IMR-90 (cell line): ENCODE results near the gene ICAM4. TPM values are rescaled to one million over a fixed set of nuclear protein-coding genes. Genes with fewer than 3 reads are reported as not detected.

Experiments used
- ATAC-seq: fragments of 200-7000 bp; cut with Tn5 transposase; 2 replicates; pipeline ENCODE4 v1.9.1; 2020; ENCODE audit warnings: low read depth, mild to moderate bottlenecking, moderate library complexity
- BruUV-seq: library from RNA; stranded (reverse); fragments of 400-500 nt; replicated peaks from 2 replicates; lab custom pipeline; 2021; lab: Mats Ljungman, UMichigan
- CTCF ChIA-PET: fragments of 300-600 bp; formaldehyde crosslinking; extraction: SDS; loops from one replicate; lab custom pipeline; 2021; ENCODE audit warnings: antibody characterized with exemption; lab: Yijun Ruan, JAX
- POLR2A ChIA-PET: fragments of 300-600 bp; sonication (Branson Sonifier 250); formaldehyde crosslinking; loops from one replicate; lab custom pipeline; 2022; ENCODE audit warnings: antibody characterized with exemption; ENCODE audit not compliant: unreplicated experiment; lab: Charles Lee
- DNase-seq: peaks from one replicate; pipeline ENCODE4 v3.0.0; 2013
- H2AFZ ChIP-seq: replicated peaks from 2 replicates; pipeline ENCODE3; 2013; ENCODE audit warnings: low read length, mild to moderate bottlenecking; ENCODE audit not compliant: poor library complexity
- H2AK5ac ChIP-seq: 2 replicates; pipeline ENCODE4 v1.6.1; 2013; ENCODE audit warnings: low read depth, low read length, inconsistent platforms
- H2AK9ac ChIP-seq: replicated peaks from 2 replicates; pipeline ENCODE3; 2013; ENCODE audit warnings: mild to moderate bottlenecking, low read depth, low read length, moderate library complexity; ENCODE audit not compliant: poor library complexity
- H2BK120ac ChIP-seq: 2 replicates; pipeline ENCODE4 v1.6.1; 2013; ENCODE audit warnings: low read depth, low read length, inconsistent platforms
- H2BK15ac ChIP-seq: 3 replicates; pipeline ENCODE4 v1.6.1; 2013; ENCODE audit warnings: low read depth, low read length, inconsistent platforms
- H2BK20ac ChIP-seq: 2 replicates; pipeline ENCODE4 v1.6.1; 2013; ENCODE audit warnings: low read depth, mild to moderate bottlenecking, inconsistent platforms, low read length, moderate library complexity
- H2BK5ac ChIP-seq: 2 replicates; pipeline ENCODE4 v1.6.1; 2013; ENCODE audit warnings: mild to moderate bottlenecking, low read depth, low read length, inconsistent platforms; ENCODE audit not compliant: poor library complexity, severe bottlenecking
- H3K14ac ChIP-seq: replicated peaks from 2 replicates; pipeline ENCODE4 v1.6.1; 2013; ENCODE audit warnings: low read depth, low read length, inconsistent platforms
- H3K18ac ChIP-seq: 2 replicates; pipeline ENCODE4 v1.6.1; 2013; ENCODE audit warnings: low read depth, low read length, control low read depth
- H3K23ac ChIP-seq: 2 replicates; pipeline ENCODE4 v1.6.1; 2013; ENCODE audit warnings: low read depth, low read length, inconsistent platforms
- H3K27ac ChIP-seq: 2 replicates; pipeline ENCODE4 v1.5.1; 2013; ENCODE audit warnings: mild to moderate bottlenecking, control low read depth, low read length; ENCODE audit not compliant: insufficient read depth
- H3K27me3 ChIP-seq: 2 replicates; pipeline ENCODE4 v1.6.1; 2013; ENCODE audit warnings: low read length; ENCODE audit not compliant: control insufficient read depth, insufficient read depth
- H3K36me3 ChIP-seq: 2 replicates; pipeline ENCODE4 v1.6.1; 2013; ENCODE audit warnings: low read length, mixed read lengths; ENCODE audit not compliant: control insufficient read depth, insufficient read depth
- H3K4ac ChIP-seq: 2 replicates; pipeline ENCODE4 v1.6.1; 2013; ENCODE audit warnings: low read depth, low read length, inconsistent platforms
- H3K4me1 ChIP-seq: 2 replicates; pipeline ENCODE4 v1.6.1; 2013; ENCODE audit warnings: low read length, mixed read lengths; ENCODE audit not compliant: control insufficient read depth, insufficient read depth
- H3K4me2 ChIP-seq: 2 replicates; pipeline ENCODE4 v1.6.1; 2013; ENCODE audit warnings: low read depth, mild to moderate bottlenecking, control low read depth, low read length, moderate library complexity
- H3K4me3 ChIP-seq: 2 replicates; pipeline ENCODE4 v1.5.1; 2013; ENCODE audit warnings: low read depth, mild to moderate bottlenecking, control low read depth, low read length, moderate library complexity; ENCODE audit not compliant: insufficient read depth
- H3K56ac ChIP-seq: 2 replicates; pipeline ENCODE4 v1.6.1; 2013; ENCODE audit warnings: low read length, inconsistent platforms; ENCODE audit not compliant: insufficient read depth; ENCODE audit errors: extremely low read depth
- H3K79me1 ChIP-seq, 2 experiments: 2 replicates each; pipeline ENCODE4 v1.6.1; 2013; ENCODE audit warnings: low read length in 2 of 2, inconsistent platforms in 1 of 2, low read depth in 1 of 2
- H3K9ac ChIP-seq: 2 replicates; pipeline ENCODE4 v1.6.1; 2013; ENCODE audit warnings: low read depth, low read length, control low read depth
- H3K9me1 ChIP-seq: 2 replicates; pipeline ENCODE4 v1.6.1; 2013; ENCODE audit warnings: low read length, inconsistent platforms; ENCODE audit not compliant: insufficient read depth
- H3K9me3 ChIP-seq: 2 replicates; pipeline ENCODE4 v1.6.1; 2013; ENCODE audit warnings: low read length; ENCODE audit not compliant: control insufficient read depth, insufficient read depth
- H4K20me1 ChIP-seq: 2 replicates; pipeline ENCODE4 v1.6.1; 2013; ENCODE audit warnings: low read length, inconsistent platforms; ENCODE audit not compliant: insufficient read depth
- H4K5ac ChIP-seq: 2 replicates; pipeline ENCODE4 v1.6.1; 2013; ENCODE audit warnings: mild to moderate bottlenecking, low read depth, low read length, control low read depth
- H4K8ac ChIP-seq, 2 experiments: 2 replicates each; pipeline ENCODE4 v1.6.1; 2013; ENCODE audit warnings: low read depth in 2 of 2, low read length in 2 of 2, control low read depth in 1 of 2, inconsistent platforms in 1 of 2
- H4K91ac ChIP-seq: 2 replicates; pipeline ENCODE4 v1.6.1; 2013; ENCODE audit warnings: low read depth, low read length, inconsistent platforms; ENCODE audit not compliant: insufficient read depth
- BHLHE40 ChIP-seq: fragments of 150-350 bp; IDR thresholded peaks from 2 replicates; pipeline ENCODE4 v1.6.1; 2016; ENCODE audit warnings: mild to moderate bottlenecking, low read depth, low read length
- CHD1 ChIP-seq: IDR thresholded peaks from 2 replicates; pipeline ENCODE4 v1.6.1; 2012; ENCODE audit warnings: low read depth, low read length, improper control_type of control experiment
- FOS ChIP-seq: fragments of 150-350 bp; IDR thresholded peaks from 2 replicates; pipeline ENCODE4 v1.6.1; 2016; ENCODE audit warnings: low read depth, low read length
- MAFK ChIP-seq: IDR thresholded peaks from 2 replicates; pipeline ENCODE4 v1.6.1; 2012; ENCODE audit warnings: low read depth, low read length, improper control_type of control experiment
- MAZ ChIP-seq: IDR thresholded peaks from 2 replicates; pipeline ENCODE4 v1.6.1; 2012; ENCODE audit warnings: low read depth, mild to moderate bottlenecking, low read length, improper control_type of control experiment, moderate library complexity, borderline replicate concordance
- WGBS, 2 experiments: methylation state at CpG; one replicate each; pipeline versions ENCODE4 v1.1.5 to v1.1.7; 2013; ENCODE audit warnings: missing lambda C conversion rate in 2 of 2; ENCODE audit not compliant: insufficient read length in 1 of 2; ENCODE audit errors: extremely low coverage in 2 of 2; 5-methylcytosine and 5-hydroxymethylcytosine counted together
- dilution Hi-C: fragments of 300-500 bp; cut with HindIII; formaldehyde crosslinking; loops from one replicate; pipeline ENCODE4 v1.14.3; 2018; ENCODE audit warnings: low sequenced_read_pairs; ENCODE audit not compliant: unreplicated experiment
- in situ Hi-C: fragments of 300-500 bp; cut with MboI; formaldehyde crosslinking; loops from 3 replicates; pipeline ENCODE4 v1.14.3; 2019; ENCODE audit warnings: low sequenced_read_pairs, inconsistent platforms, mixed read lengths
- intact Hi-C: fragments of 100-400 bp; cut with micrococcal nuclease; formaldehyde crosslinking; loops from 2 replicates; pipeline ENCODE4 v1.10.0; 2022
- polyA plus RNA-seq, 3 experiments: library from polyadenylated mRNA; depleted of rRNA; stranded (reverse); fragments of >200 nt; gene quantifications; 2 replicates each; pipeline ENCODE4 v1.2.3, GENCODE V29; 2012; ENCODE audit warnings: low replicate concordance in 1 of 3
- total RNA-seq: library from RNA; depleted of rRNA; stranded (reverse); fragments of >200 nt; gene quantifications from 2 replicates; pipeline ENCODE4 v1.2.3, GENCODE V29; 2012

Gene ICAM4
- total and polyA plus RNA-seq, 2 of the 4 experiments (the other 2 are of a cell fraction), result 2.3 to 4.0 TPM

DNA sequence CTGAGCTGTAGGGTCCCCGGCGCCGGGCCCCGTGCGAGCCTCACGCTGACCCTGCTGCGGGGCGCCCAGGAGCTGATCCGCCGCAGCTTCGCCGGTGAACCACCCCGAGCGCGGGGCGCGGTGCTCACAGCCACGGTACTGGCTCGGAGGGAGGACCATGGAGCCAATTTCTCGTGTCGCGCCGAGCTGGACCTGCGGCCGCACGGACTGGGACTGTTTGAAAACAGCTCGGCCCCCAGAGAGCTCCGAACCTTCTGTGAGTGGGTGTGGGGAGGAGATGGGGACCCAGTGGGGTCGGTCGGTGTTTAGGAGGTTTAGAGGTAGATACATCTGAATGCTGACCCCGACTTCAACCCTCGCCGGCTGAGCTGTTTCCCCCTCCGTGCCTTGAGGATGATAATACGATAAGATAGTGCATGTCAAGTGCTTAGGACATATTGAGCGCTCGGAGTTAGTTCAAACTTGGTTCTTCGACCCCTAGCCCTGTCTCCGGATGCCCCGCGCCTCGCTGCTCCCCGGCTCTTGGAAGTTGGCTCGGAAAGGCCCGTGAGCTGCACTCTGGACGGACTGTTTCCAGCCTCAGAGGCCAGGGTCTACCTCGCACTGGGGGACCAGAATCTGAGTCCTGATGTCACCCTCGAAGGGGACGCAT lies 4.9 kb downstream of the ICAM4 start (continued):
- TF ChIP-seq CHD1, result no peak
- no peak for TF ChIP-seq FOS

DNA sequence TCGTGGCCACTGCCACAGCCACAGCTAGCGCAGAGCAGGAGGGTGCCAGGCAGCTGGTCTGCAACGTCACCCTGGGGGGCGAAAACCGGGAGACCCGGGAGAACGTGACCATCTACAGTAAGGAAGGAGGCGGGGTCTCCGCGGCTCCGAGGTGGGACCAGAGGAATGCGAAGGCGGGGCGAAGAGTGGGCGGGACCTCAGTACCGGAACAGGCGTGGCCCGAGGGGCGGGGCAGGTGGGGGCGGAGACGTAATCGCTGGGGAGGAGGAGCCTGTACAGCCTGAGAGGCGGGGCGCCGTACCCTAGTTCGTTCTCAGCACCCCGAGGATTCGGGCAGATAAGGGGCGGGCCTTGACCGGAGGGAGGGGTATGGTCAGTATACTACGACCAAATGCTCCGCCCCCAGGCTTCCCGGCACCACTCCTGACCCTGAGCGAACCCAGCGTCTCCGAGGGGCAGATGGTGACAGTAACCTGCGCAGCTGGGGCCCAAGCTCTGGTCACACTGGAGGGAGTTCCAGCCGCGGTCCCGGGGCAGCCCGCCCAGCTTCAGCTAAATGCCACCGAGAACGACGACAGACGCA lies 5.5 kb downstream of the ICAM4 start:
- Histone ChIP-seq H3K4me3 (peak overlapping the region; percentile 77), H2BK5ac (peak overlapping the region; percentile 22), H3K9me1 (peaks cover 8% of the 10 kb centered on the region), H4K8ac (peak overlapping the region; percentile 34 to 59; a peak in 2 of 4 replicates), H3K14ac (peak overlapping the region; percentile 47; the same call in 1 of the 2 replicates), H2AFZ (peak overlapping the region; percentile 92), H4K20me1 (peaks cover 6% of the 10 kb centered on the region), H3K23ac (no peak overlapping the region), H3K4ac (peak overlapping the region; percentile 32), H4K91ac (peak overlapping the region; percentile 17; the same call in 1 of the 2 replicates), H4K5ac (peak overlapping the region; percentile 88), H3K9ac (peak overlapping the region; percentile 29; the same call in 1 of the 2 replicates), H2AK9ac (peak overlapping the region; percentile 83), H3K56ac (no peak overlapping the region), H3K27ac (peak overlapping the region; percentile 18; the same call in 1 of the 2 replicates), H3K36me3 (peaks cover 14% of the 10 kb centered on the region; the same call in 1 of the 2 replicates), H2BK120ac (no peak overlapping the region), H2BK15ac (peak overlapping the region; percentile 31; the same call in 1 of the 3 replicates), H3K79me1 (peaks cover 0 to 4% of the 10 kb centered on the region in 2 experiments; a peak in 1 of 4 replicates), H3K4me1 (peaks cover 16% of the 10 kb centered on the region), H2AK5ac (peak overlapping the region; percentile 91), H3K4me2 (peak overlapping the region; percentile 96), H3K27me3 (no peaks in the 10 kb centered on the region; the same call in 1 of the 2 replicates), H3K18ac (peak overlapping the region; percentile 61), H2BK20ac (no peak overlapping the region), H3K9me3 (no peaks in the 10 kb centered on the region)
- ChIA-PET POLR2A (interaction anchor here (1.6 kb wide), 1 partner anchor 21 kb away, joined by 8 read pairs; the partner anchor contains the start of gene ICAM1), CTCF (no interaction called here)
- 6% methylated on average over 29 of the region's 45 CpGs; no CpG with 5 or more reads in 1 of the 2 experiments for WGBS, 2 experiments
- in situ Hi-C loops (no loop called here), intact Hi-C loops (no loop called here), dilution Hi-C loops (no loop called here)
- TF ChIP-seq MAFK, result no peak
- TF ChIP-seq MAZ, result peak; percentile 51; the same call in 1 of the 2 replicates
- TF ChIP-seq BHLHE40, result peak; percentile 45; the same call in 1 of the 2 replicates
- DNase-seq, result peak; percentile 78
- peak; percentile 70 for ATAC-seq
- no TSS peak for BruUV-seq
